SK-N-SH (cell line): ENCODE measurements around the gene PLCB1. TPM values are rescaled to one million over a fixed set of nuclear protein-coding genes. Genes with fewer than 3 reads are reported as not detected.

Experiments
- CTCF ChIA-PET: fragments of 300-600, 350-600 bp; formaldehyde crosslinking; extraction: SDS; loops from one replicate; lab custom pipeline; 2021; lab: Yijun Ruan, JAX
- POLR2A ChIA-PET: fragments of 350-600 bp; sonication (Branson Sonifier 250); formaldehyde crosslinking; extraction: SDS; loops from one replicate; lab custom pipeline; 2020; ENCODE audit warnings: antibody characterized with exemption, inconsistent platforms; lab: Yijun Ruan, JAX
- DNase-seq: peaks from one replicate; pipeline ENCODE4 v3.0.0; 2012
- H2AFZ ChIP-seq: fragments of 200-600 bp; sonication (generic); 2 replicates; pipeline ENCODE4 v1.8.1; 2016; ENCODE audit warnings: antibody characterized with exemption, mild to moderate bottlenecking, low read depth
- H3F3A ChIP-seq: fragments of 200-600 bp; sonication (generic); replicated peaks from 2 replicates; pipeline ENCODE3; 2016; ENCODE audit warnings: antibody characterized with exemption, mild to moderate bottlenecking; ENCODE audit not compliant: insufficient read depth
- H3K27ac ChIP-seq, 2 experiments: fragments of 200-500 bp in 1 of 2; fragments of 200-600 bp in 1 of 2; sonication (Bioruptor generic) in 1 of 2; sonication (generic), shearing (Covaris generic) in 1 of 2; 2 replicates each; pipeline versions ENCODE4 v1.5.1 to v1.6.1; 2014 to 2016; ENCODE audit warnings: low read depth in 2 of 2, inconsistent platforms in 1 of 2, low read length in 1 of 2, mild to moderate bottlenecking in 1 of 2, mixed read lengths in 1 of 2
- H3K27me3 ChIP-seq: fragments of 200-600 bp; sonication (generic), shearing (Covaris generic); 2 replicates; pipeline ENCODE4 v1.6.1; 2016; ENCODE audit warnings: mixed run types; ENCODE audit not compliant: insufficient read depth
- H3K36me3 ChIP-seq, 2 experiments: fragments of 200-500 bp in 1 of 2; fragments of 200-600 bp in 1 of 2; sonication (Bioruptor generic) in 1 of 2; sonication (generic) in 1 of 2; replicated peaks in 1 of 2; 2 replicates each; pipeline versions ENCODE3 to v1.5.1; 2014 to 2016; ENCODE audit warnings: low read length in 1 of 2, mild to moderate bottlenecking in 1 of 2; ENCODE audit not compliant: insufficient read depth in 2 of 2, control insufficient read depth in 1 of 2
- H3K4me1 ChIP-seq, 2 experiments: fragments of 200-500 bp in 1 of 2; fragments of 200-600 bp in 1 of 2; sonication (Bioruptor generic) in 1 of 2; sonication (generic), shearing (Covaris generic) in 1 of 2; 2 replicates each; pipeline versions ENCODE4 v1.5.1 to v1.6.1; 2014 to 2016; ENCODE audit warnings: low read depth in 1 of 2, low read length in 1 of 2, mixed run types in 1 of 2; ENCODE audit not compliant: insufficient read depth in 2 of 2, control insufficient read depth in 1 of 2
- H3K4me2 ChIP-seq: fragments of 200-600 bp; sonication (generic), shearing (Covaris generic); 2 replicates; pipeline ENCODE4 v1.6.1; 2017; ENCODE audit warnings: mixed run types
- H3K4me3 ChIP-seq, 2 experiments: fragments of 200-500 bp in 1 of 2; fragments of 200-600 bp in 1 of 2; sonication (Bioruptor generic) in 1 of 2; sonication (generic), shearing (Covaris generic) in 1 of 2; 2 replicates each; pipeline versions ENCODE4 v1.5.1 to v1.8.1; 2014 to 2016; ENCODE audit warnings: low read depth in 2 of 2, inconsistent platforms in 1 of 2, low read length in 1 of 2, mild to moderate bottlenecking in 1 of 2, mixed read lengths in 1 of 2, moderate library complexity in 1 of 2
- H3K79me2 ChIP-seq: fragments of 200-600 bp; sonication (generic); 2 replicates; pipeline ENCODE4 v1.8.1; 2017; ENCODE audit warnings: mild to moderate bottlenecking; ENCODE audit not compliant: insufficient read depth
- H3K9ac ChIP-seq: fragments of 200-600 bp; sonication (generic); 2 replicates; pipeline ENCODE4 v1.6.1; 2017; ENCODE audit warnings: mixed run types
- H3K9me2 ChIP-seq: fragments of 200-600 bp; sonication (generic); 2 replicates; pipeline ENCODE4 v1.6.1; 2017; ENCODE audit warnings: mixed run types
- H3K9me3 ChIP-seq: fragments of 200-600 bp; sonication (generic); 2 replicates; pipeline ENCODE4 v1.6.1; 2017; ENCODE audit warnings: mixed run types, mild to moderate bottlenecking, moderate library complexity
- H4K20me1 ChIP-seq: fragments of 200-600 bp; sonication (generic); 2 replicates; pipeline ENCODE4 v1.6.1; 2017; ENCODE audit warnings: mild to moderate bottlenecking, mixed run types; ENCODE audit not compliant: insufficient read depth
- CTCF ChIP-seq: fragments of 200-600 bp; sonication (generic); IDR thresholded peaks from 2 replicates; pipeline ENCODE4 v1.6.1; 2017; ENCODE audit warnings: antibody characterized with exemption, mild to moderate bottlenecking, moderate library complexity
- ELF1 ChIP-seq: IDR thresholded peaks from 2 replicates; pipeline ENCODE4 v1.4.0; 2012
- EP300 ChIP-seq, 2 experiments: IDR thresholded peaks; 2 replicates each; pipeline versions ENCODE4 v1.4.0 to v1.6.1; 2012; ENCODE audit warnings: borderline replicate concordance in 1 of 2, low read depth in 1 of 2, low read length in 1 of 2
- GABPA ChIP-seq: IDR thresholded peaks from 2 replicates; pipeline ENCODE4 v1.4.0; 2012; ENCODE audit warnings: low read depth, mild to moderate bottlenecking
- GATA2 ChIP-seq: sonication (generic); formaldehyde crosslinking; IDR thresholded peaks from 2 replicates; pipeline ENCODE4 v1.5.0; 2020; ENCODE audit warnings: mild to moderate bottlenecking, missing genetic modification reagents
- MXI1 ChIP-seq: IDR thresholded peaks from 2 replicates; pipeline ENCODE4 v1.6.1; 2012; ENCODE audit warnings: mild to moderate bottlenecking, low read depth, low read length, improper control_type of control experiment
- NRF1 ChIP-seq: IDR thresholded peaks from 2 replicates; pipeline ENCODE4 v1.6.1; 2012; ENCODE audit warnings: low read depth, mild to moderate bottlenecking, low read length
- PBX3 ChIP-seq: IDR thresholded peaks from 2 replicates; pipeline ENCODE4; 2012
- REST ChIP-seq: IDR thresholded peaks from 2 replicates; pipeline ENCODE4 v1.6.1; 2012; ENCODE audit warnings: mild to moderate bottlenecking, low read depth, low read length, moderate library complexity
- SMC3 ChIP-seq: IDR thresholded peaks from 2 replicates; pipeline ENCODE4 v1.6.1; 2012; ENCODE audit warnings: low read depth, low read length, improper control_type of control experiment
- polyA plus RNA-seq, 3 experiments: library from polyadenylated mRNA; depleted of rRNA; stranded (reverse); fragments of >200 nt; gene quantifications; 2 replicates each; pipeline ENCODE4 v1.2.3, GENCODE V29; 2012
- TF ChIP-seq, protein P1 (sequence below): fragments of 150-350 bp; IDR thresholded peaks from 2 replicates; pipeline ENCODE4 v1.6.1; 2016; ENCODE audit warnings: mild to moderate bottlenecking, low read depth, low read length
- TF ChIP-seq, protein P2 (sequence below): fragments of 150-350 bp; IDR thresholded peaks from 2 replicates; pipeline ENCODE4 v1.6.1; 2017; ENCODE audit warnings: antibody characterized with exemption, low read length, low read depth, borderline replicate concordance

The PLCB1 gene
- polyA plus RNA-seq, 1 of the 3 experiments (the other 2 are of a cell fraction), result 10.5 TPM

GRCh38 chr20:8121666-8122065, 10.4 kb upstream of the PLCB1 start (continued):
- TF ChIP-seq PBX3 (no peak), GATA2 (no peak), GABPA (no peak), SMC3 (no peak), REST (no peak), MXI1 (no peak)
- TF ChIP-seq, protein P1, sequence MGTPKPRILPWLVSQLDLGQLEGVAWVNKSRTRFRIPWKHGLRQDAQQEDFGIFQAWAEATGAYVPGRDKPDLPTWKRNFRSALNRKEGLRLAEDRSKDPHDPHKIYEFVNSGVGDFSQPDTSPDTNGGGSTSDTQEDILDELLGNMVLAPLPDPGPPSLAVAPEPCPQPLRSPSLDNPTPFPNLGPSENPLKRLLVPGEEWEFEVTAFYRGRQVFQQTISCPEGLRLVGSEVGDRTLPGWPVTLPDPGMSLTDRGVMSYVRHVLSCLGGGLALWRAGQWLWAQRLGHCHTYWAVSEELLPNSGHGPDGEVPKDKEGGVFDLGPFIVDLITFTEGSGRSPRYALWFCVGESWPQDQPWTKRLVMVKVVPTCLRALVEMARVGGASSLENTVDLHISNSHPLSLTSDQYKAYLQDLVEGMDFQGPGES, result no peak

DNA sequence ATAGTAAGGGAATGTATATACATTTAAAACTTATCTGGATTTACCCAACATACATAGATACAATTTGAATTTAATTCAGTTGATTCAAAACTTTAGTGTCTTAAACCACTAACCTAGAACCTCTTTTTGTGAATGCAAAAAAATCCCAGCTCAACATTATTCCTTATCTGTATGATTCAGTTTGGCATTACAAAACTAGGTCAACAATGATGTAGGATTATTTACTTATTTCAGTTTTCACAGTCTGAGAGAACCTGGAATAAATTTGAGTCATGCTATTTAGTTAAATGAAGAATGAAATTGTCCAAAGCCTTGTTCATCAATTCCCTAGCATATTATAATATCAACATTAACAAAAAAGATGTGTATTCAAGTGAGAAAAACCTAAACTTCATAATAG, 7.4 kb upstream of the PLCB1 start:
- Histone ChIP-seq H3K27me3 (no peaks in the 10 kb centered on the region), H3K9me2 (no peaks in the 10 kb centered on the region), H3K4me2 (no peak overlapping the region), H3K27ac (no peak overlapping the region), H3K4me3 (no peak overlapping the region), H4K20me1 (no peaks in the 10 kb centered on the region), H3K4me1 (peaks cover 4% of the 10 kb centered on the region in 2 experiments; a peak in 3 of 4 replicates), H3K9me3 (no peaks in the 10 kb centered on the region), H3K36me3 (no peaks in the 10 kb centered on the region), H3K79me2 (no peaks in the 10 kb centered on the region), H3F3A (no peaks in the 10 kb centered on the region)
- CTCF ChIA-PET, result interaction anchor here (0.9 to 20.5 kb wide), 5 partner anchors 9 to 596 kb away, joined by 3 to 269 read pairs (median 3); no protein-coding TSS in a partner anchor
- DNase-seq, result no peak
- POLR2A ChIA-PET, result no interaction called here
- TF ChIP-seq, protein P2, sequence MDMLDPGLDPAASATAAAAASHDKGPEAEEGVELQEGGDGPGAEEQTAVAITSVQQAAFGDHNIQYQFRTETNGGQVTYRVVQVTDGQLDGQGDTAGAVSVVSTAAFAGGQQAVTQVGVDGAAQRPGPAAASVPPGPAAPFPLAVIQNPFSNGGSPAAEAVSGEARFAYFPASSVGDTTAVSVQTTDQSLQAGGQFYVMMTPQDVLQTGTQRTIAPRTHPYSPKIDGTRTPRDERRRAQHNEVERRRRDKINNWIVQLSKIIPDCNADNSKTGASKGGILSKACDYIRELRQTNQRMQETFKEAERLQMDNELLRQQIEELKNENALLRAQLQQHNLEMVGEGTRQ, result no peak
- TF ChIP-seq NRF1 (no peak), ELF1 (no peak), MXI1 (no peak), CTCF (no peak), EP300 (IDR thresholded peaks at IDR 0.05; ENCODE audit: borderline replicate concordance in 1 of 2, low read depth in 1 of 2, low read length in 1 of 2) (no peak)
- TF ChIP-seq, protein P1, result no peak
- TF ChIP-seq, all 33 proteins: peak for 0
- Histone ChIP-seq H2AFZ (no peak overlapping the region), H3K9ac (no peak overlapping the region)
